ENCODE data around the gene FAM222A.

Gene FAM222A

GRCh38 chr12:109713187-109714070, at the start of gene FAM222A:
FAM222A (plus strand) TSS chr12:109713825; CDS start chr12:109744147, 30,322 bp downstream.
- peak; percentile 50 for DNase-seq

DNA sequence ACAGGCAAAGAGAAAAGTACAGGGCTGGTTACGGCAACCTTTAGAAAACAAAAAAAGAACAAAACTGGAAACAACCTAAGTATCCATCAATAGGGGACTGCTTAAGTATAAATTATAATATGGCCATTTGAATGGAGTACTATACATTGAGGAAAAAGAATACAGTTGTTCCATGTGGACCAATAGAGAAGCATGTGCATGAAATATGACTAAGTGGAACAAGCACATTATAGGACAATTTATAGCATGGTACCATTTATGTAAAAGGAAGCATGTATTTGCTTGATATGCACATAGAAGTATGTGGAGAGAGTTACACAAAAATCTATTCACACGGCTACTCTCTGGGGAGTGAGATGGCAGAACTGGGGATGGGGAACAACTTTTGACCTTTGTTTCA, 49.2 kb upstream of the FAM222A start:
- no peak for DNase-seq

DNA sequence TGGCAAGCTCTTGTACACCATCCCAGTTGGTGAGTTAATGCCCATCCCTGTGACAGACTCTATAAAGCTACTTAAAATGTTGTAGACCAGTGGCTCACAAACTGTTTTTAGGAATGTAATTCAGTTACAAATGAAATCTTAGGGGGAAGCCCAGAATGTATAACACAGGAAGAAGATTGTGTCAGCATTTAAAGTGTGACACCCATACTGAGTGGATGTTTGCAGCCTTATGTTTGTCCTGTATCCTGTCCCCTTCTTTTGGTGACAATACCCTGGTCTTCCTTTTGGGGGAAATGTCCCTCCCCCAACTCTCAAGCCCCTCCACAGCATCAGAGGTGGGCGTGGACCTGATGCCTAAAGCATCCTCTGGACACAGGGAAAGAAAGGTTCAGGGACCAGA, 47.6 kb upstream of the FAM222A start:
- DNase-seq, result no peak

GRCh38 chr12:109670731-109671130, 42.9 kb upstream of the FAM222A start:
- DNase-seq, result no peak

GRCh38 chr12:109671502-109671901, 42.1 kb upstream of the FAM222A start:
- DNase-seq, result no peak

DNA sequence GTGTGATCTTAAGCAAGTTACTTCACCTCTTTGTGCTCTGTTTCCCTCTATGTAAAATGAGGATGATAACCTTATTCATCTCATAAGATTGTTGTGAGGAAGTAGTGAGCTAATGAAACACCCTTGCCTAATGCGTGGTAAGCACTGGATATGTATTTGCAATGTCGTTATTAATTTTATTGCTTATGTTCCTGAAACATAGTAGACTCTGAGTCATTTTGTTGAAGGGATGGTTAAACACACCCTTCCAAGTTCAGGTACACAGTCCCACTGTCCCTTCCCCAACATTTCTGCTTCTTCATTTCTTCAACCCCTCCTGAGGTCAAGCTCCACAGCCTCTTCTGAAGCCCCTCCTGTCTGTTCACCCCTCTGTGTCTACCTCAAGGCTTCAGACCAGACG, 40.2 kb upstream of the FAM222A start:
- no peak for DNase-seq

DNA sequence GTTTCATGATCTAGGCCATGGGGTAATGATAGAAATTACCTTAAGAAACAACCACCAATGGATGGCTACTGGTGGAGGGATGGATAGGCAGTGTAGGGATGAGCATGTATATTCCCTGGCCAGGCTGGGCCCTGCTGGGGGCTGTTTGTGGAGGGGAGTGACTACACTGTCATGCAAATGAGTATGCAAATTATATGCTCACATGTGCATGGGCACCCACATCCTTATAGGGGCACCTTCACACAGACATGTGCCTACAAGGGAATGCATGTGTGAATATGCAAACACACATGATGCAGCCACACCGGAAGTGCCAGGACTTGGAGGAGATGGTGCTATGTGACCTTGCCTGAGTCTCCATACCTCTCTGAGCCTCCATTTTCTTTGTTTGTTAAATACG, 39.7 kb upstream of the FAM222A start:
- DNase-seq, result no peak

GRCh38 chr12:109675411-109675810, 38.2 kb upstream of the FAM222A start:
- no peak for DNase-seq

DNA sequence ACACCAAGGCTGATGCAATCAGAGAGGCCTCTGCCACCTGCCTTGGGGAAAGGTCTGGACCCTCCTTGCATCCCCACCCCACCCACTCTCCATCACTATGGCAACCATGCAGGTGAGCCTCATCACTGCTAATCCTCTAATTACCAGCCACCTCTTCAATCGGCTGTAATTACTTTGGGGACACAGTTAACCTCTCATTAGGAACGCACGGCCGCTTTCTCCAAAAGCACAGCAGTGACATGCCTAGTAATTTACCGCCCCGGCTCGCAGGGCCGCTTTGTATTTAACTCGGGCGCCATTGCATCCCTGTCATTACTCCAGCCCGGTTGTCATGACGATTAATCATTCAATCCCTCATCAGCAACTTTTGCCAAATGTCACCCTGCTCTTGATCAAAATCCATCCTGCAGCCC, 36.3 kb upstream of the FAM222A start:
- DNase-seq, result peak; percentile 94

DNA sequence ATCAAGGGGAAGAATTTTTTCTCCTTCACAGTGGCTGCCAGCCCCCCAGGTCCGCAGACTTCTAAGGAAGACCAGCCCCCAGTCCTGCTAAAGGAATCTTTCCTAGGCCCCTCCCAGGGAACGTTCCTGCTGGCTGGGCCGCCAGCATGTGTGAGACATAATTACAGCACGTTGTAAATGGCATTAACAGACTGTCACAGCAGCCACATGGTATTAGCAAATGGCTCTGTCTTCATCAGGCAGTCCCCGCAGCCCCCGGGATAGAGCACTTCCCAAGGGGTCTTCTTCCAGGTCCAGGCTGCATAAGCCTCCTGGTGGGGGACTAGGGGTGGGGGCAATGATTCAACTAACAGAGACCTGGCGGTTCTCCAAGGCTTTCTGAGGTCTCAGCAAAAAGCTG, 34.9 kb upstream of the FAM222A start:
- no peak for DNase-seq

- DNase-seq, result no peak
Measured at GRCh38 chr12:109679501-109680263, 33.9 kb upstream of the FAM222A start.

GRCh38 chr12:109680264-109681005, 33.2 kb upstream of the FAM222A start:
- no peak for DNase-seq

DNA sequence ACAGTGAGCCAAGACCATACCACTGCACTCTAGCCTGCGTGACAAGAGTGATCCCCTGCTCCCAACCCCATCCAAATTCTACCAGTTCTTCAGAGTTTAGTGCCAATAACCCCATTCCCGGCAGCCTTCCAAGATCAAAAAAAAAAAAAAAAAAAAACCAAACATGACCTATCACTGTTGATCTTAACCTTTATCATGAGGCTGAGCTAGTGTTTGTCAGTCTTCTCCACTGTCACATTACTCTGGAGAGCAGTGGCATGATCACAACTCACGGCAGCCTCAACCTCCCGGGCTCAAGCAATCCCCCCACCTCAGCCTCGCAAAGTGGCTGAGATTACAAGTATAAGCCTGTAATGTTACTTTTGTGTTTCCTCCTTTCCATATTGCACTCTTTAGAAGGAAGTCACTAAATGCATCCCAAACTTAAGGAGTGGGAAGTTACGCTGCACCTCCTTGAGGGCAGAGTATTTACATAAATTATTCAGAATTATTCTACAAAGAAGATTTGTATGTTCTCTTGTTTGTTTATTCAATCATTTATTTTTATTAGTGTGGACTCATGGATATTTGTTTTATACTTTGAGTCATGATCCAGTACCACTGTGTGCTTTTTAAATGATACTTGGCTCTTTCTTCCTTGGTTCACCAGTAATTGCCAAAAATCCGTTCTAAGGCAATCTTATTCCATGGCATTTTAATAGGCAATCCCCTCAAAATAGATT, 31.5 kb upstream of the FAM222A start:
- DNase-seq, result no peak

GRCh38 chr12:109682708-109683060, 30.9 kb upstream of the FAM222A start:
- no peak for DNase-seq

- no peak for DNase-seq
Measured at GRCh38 chr12:109683316-109683715, 30.3 kb upstream of the FAM222A start.

- DNase-seq, result no peak
Measured at GRCh38 chr12:109685574-109686447, 27.8 kb upstream of the FAM222A start.

DNA sequence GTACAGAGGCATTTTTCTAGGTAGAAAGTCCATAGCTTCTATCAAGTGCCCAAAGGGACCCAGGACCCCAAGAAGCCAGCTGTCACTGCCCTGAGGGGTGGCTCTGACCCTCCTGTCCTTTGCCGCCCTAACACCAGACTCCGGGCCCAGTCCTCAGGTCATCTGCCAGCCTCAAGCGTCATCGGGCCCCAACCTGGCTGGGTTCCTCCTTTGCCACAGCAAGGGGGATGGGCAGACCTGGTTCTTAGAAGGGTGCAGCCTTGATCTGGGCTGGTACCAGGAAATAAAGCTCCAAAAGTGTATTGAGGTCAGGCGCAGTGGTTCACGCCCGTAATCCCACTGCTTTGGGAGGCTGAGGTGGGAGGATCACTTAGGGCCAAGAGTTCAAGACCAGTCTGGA, 27.1 kb upstream of the FAM222A start:
- DNase-seq, result no peak

DNA sequence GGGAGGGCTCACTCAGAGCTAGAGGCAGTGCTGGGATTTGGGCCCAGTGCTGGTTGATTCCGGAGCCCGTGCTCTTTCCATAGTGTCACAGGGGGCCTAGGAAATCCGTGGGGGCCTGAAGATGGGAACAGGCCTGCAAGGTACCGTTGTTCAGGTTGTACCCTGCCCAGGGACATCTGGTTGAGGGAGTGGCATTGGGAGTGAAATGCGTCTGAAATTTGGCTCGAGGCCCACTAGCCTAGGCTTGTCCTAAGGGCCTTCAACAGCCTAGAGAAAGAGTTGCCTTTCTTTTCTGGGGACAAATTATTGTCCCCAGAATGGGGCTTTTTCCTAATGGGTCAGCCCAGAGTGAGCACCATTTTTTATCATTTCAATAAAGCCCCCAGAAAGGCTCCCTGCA, 26.4 kb upstream of the FAM222A start:
- DNase-seq, result no peak

DNA sequence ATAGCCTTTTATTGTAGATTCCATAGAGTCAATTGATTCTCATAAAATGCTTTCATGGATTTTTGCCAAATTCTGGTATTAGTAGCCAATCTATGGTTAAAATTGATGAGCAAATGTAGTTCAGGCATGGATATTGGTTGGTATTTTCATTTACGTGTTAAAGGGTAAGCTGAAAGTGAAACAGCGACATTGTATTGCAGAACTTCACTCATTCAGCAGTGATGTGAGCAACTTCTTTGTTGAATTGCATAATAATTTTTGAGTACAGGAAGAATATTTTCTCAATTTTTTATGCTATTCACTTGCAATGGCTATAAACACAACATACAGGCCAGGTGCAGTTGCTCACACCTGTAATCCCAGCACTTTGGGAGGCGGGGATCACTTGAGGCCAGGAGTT, 24.2 kb upstream of the FAM222A start:
- no peak for DNase-seq

- DNase-seq, result no peak
Measured at GRCh38 chr12:109693160-109693559, 20.5 kb upstream of the FAM222A start.

- no peak for DNase-seq
Measured at GRCh38 chr12:109693653-109694600, 19.7 kb upstream of the FAM222A start.

Data from NCI-H1436 treated with DMSO at 0.1 percent for 48 hours (cell line).